ENCODE results near the gene MAN1C1. TPM values are rescaled to one million over a fixed set of nuclear protein-coding genes. Genes with fewer than 3 reads are reported as not detected.

Gene MAN1C1
- total RNA-seq, 2 experiments from 2014 or later: 16.8 to 17.9 TPM

GRCh38 chr1:25666460-25666859 is 49.9 kb downstream of the MAN1C1 start:
- ChIA-PET CTCF (interaction anchor here (1.6 to 1.7 kb wide), 2 partner anchors 48 to 58 kb away, joined by 4 to 7 read pairs; no protein-coding TSS in a partner anchor), POLR2A (interaction anchor here (0.8 to 1.0 kb wide), 2 partner anchors 10 to 24 kb away, joined by 3 to 4 read pairs; no protein-coding TSS in a partner anchor)
- H3K4me1 Mint-ChIP-seq (ENCODE audit: low read depth): peaks cover 25% of the 10 kb centered on the region
- DNase-seq (no peak), ATAC-seq (no peak)
- no peak overlapping the region for H3K4me3 Mint-ChIP-seq
- H3K36me3 Mint-ChIP-seq (ENCODE audit: low read depth): peaks cover 16% of the 10 kb centered on the region
- H3K27me3 Mint-ChIP-seq (ENCODE audit: low read depth): peaks cover 9% of the 10 kb centered on the region
- H3K27ac Mint-ChIP-seq: no peak overlapping the region
- no peaks in the 10 kb centered on the region for H3K9me3 Mint-ChIP-seq (ENCODE audit: insufficient read depth)

GRCh38 chr1:25668931-25669573 is 52.5 kb downstream of the MAN1C1 start:
- Mint-ChIP-seq H3K9me3 (ENCODE audit: insufficient read depth) (no peaks in the 10 kb centered on the region), H3K36me3 (ENCODE audit: low read depth) (peaks cover 28% of the 10 kb centered on the region), H3K4me1 (ENCODE audit: low read depth) (peaks cover 38% of the 10 kb centered on the region), H3K4me3 (no peak overlapping the region), H3K27me3 (ENCODE audit: low read depth) (peaks cover 27% of the 10 kb centered on the region), H3K27ac (no peak overlapping the region)
- no peak for DNase-seq
- CTCF ChIA-PET: interaction anchor here (0.7 kb wide), 1 partner anchor 50 kb away, joined by 3 read pairs; no protein-coding TSS in a partner anchor
- no peak for ATAC-seq
- POLR2A ChIA-PET: interaction anchor here (0.7 to 1.4 kb wide), 3 partner anchors 14 to 24 kb away, joined by 3 to 4 read pairs (median 3); no protein-coding TSS in a partner anchor

DNA sequence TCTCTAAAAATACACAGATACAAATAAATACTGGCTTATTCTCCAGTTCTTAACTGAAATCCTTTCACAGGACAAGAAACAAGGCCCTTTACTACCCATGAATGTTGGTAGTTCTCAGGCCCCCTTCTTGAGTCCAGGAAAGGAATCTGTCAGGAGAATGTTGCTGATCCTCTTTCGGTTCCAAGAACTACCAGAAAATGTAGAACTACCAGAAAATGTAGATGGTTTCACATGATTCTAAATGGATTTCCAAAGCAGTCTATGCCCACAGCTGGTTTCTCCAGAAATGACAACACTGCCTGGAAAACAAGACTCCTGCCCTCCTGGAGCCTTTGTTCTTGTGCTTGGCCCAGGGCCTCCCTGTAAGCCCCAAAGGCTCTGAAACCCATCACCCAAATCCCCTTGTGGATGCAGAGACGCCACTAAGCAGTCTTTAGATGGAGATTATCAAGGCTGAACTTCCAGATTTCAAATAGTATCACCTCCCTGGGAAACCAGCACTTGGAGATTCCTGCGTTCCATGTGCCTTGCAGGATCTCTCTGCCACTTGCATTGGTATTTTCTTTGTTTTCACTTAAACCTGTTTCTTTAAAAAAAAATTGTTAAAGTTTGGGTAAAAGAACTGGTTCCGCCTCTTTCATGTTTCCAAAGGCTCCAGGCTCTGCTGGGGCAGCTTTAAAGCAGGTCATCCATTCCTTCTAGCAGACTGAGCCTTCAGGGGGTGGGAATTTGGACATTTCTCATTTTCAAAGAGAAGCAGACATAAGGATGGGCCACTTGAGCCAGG is 53.4 kb downstream of the MAN1C1 start:
- Mint-ChIP-seq H3K27ac (no peak overlapping the region), H3K27me3 (ENCODE audit: low read depth) (peaks cover 35% of the 10 kb centered on the region), H3K4me3 (no peak overlapping the region), H3K9me3 (ENCODE audit: insufficient read depth) (no peaks in the 10 kb centered on the region), H3K4me1 (ENCODE audit: low read depth) (peaks cover 47% of the 10 kb centered on the region), H3K36me3 (ENCODE audit: low read depth) (peaks cover 38% of the 10 kb centered on the region)
- ATAC-seq: no peak
- CTCF ChIA-PET: interaction anchor here (0.7 kb wide), 1 partner anchor 51 kb away, joined by 3 read pairs; no protein-coding TSS in a partner anchor
- DNase-seq: no peak
- POLR2A ChIA-PET: interaction anchor here (0.6 to 1.2 kb wide), 3 partner anchors 19 to 25 kb away, joined by 3 to 7 read pairs (median 4); no protein-coding TSS in a partner anchor

GRCh38 chr1:25671929-25672328 is 55.3 kb downstream of the MAN1C1 start:
- Mint-ChIP-seq H3K4me3 (no peak overlapping the region), H3K36me3 (ENCODE audit: low read depth) (peaks cover 39% of the 10 kb centered on the region), H3K27ac (no peak overlapping the region), H3K27me3 (ENCODE audit: low read depth) (peaks cover 36% of the 10 kb centered on the region), H3K9me3 (ENCODE audit: insufficient read depth) (no peaks in the 10 kb centered on the region), H3K4me1 (ENCODE audit: low read depth) (peaks cover 59% of the 10 kb centered on the region)
- DNase-seq: no peak
- no peak for ATAC-seq
- POLR2A ChIA-PET: interaction anchor here (1.4 kb wide), 1 partner anchor 56 kb away, joined by 4 read pairs; no protein-coding TSS in a partner anchor
- CTCF ChIA-PET: no interaction called here

DNA sequence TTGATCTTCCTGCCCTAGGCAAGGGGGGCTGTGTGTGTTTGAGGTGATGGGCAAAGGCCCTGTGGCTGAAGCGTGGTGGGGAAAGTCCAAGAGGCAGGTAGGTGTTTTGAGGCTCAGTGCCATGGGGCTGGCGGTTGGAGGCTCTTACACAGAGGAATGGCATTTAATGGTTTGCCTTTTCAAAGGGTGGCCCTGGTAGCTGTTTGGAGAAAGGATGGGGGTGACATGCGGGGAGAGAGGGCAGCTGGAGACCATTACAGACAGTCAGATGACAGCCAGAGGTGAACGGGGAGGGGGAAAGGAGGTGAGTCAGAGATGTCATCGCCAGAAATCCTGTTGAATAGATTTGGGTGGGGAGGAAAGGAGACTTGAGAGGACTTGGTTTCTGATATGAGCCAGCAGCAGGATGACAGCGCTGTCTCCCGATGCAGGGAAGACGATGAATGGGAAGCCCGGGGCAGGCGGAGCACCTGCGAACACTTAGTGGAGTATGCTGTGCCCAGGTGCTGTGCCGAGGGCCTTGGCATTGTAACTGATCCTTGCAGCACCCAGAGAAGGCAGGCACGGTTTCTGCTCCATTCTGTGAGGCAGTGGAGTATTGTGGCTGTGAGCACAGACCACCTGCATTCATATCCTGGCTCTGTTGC is 56.3 kb downstream of the MAN1C1 start:
- no peak overlapping the region for H3K4me3 Mint-ChIP-seq
- POLR2A ChIA-PET: interaction anchor here (1.4 kb wide), 1 partner anchor 57 kb away, joined by 4 read pairs; no protein-coding TSS in a partner anchor
- ATAC-seq: no peak
- peaks cover 64% of the 10 kb centered on the region for H3K4me1 Mint-ChIP-seq (ENCODE audit: low read depth)
- H3K36me3 Mint-ChIP-seq (ENCODE audit: low read depth): peaks cover 44% of the 10 kb centered on the region
- CTCF ChIA-PET: no interaction called here
- H3K27me3 Mint-ChIP-seq (ENCODE audit: low read depth): peaks cover 45% of the 10 kb centered on the region
- no peak overlapping the region for H3K27ac Mint-ChIP-seq
- DNase-seq: no peak
- H3K9me3 Mint-ChIP-seq (ENCODE audit: insufficient read depth): no peaks in the 10 kb centered on the region

- Mint-ChIP-seq H3K4me3 (no peak overlapping the region), H3K9me3 (ENCODE audit: insufficient read depth) (no peaks in the 10 kb centered on the region), H3K27ac (no peak overlapping the region), H3K27me3 (ENCODE audit: low read depth) (peaks cover 42% of the 10 kb centered on the region), H3K4me1 (ENCODE audit: low read depth) (peaks cover 66% of the 10 kb centered on the region), H3K36me3 (ENCODE audit: low read depth) (peaks cover 48% of the 10 kb centered on the region)
- ChIA-PET POLR2A (no interaction called here), CTCF (no interaction called here)
- ATAC-seq: no peak
- no peak for DNase-seq
These were observed 56.9 kb downstream of the MAN1C1 start for GRCh38 chr1:25673456-25673855.

- peaks cover 66% of the 10 kb centered on the region for H3K4me1 Mint-ChIP-seq (ENCODE audit: low read depth)
- no peak for DNase-seq
- ATAC-seq: no peak
- H3K4me3 Mint-ChIP-seq: no peak overlapping the region
- no peak overlapping the region for H3K27ac Mint-ChIP-seq
- H3K27me3 Mint-ChIP-seq (ENCODE audit: low read depth): peaks cover 48% of the 10 kb centered on the region
- H3K9me3 Mint-ChIP-seq (ENCODE audit: insufficient read depth): no peaks in the 10 kb centered on the region
- peaks cover 54% of the 10 kb centered on the region for H3K36me3 Mint-ChIP-seq (ENCODE audit: low read depth)
- ChIA-PET POLR2A (no interaction called here), CTCF (interaction anchor here (1.2 kb wide), 1 partner anchor 57 kb away, joined by 3 read pairs; no protein-coding TSS in a partner anchor)
These were observed 57.6 kb downstream of the MAN1C1 start for GRCh38 chr1:25673962-25674806.

GRCh38 chr1:25674807-25675084 is 58.2 kb downstream of the MAN1C1 start:
- POLR2A ChIA-PET: no interaction called here
- Mint-ChIP-seq H3K27ac (no peak overlapping the region), H3K36me3 (ENCODE audit: low read depth) (peaks cover 54% of the 10 kb centered on the region), H3K4me1 (ENCODE audit: low read depth) (peaks cover 64% of the 10 kb centered on the region), H3K27me3 (ENCODE audit: low read depth) (peaks cover 48% of the 10 kb centered on the region), H3K4me3 (no peak overlapping the region), H3K9me3 (ENCODE audit: insufficient read depth) (no peaks in the 10 kb centered on the region)
- CTCF ChIA-PET: interaction anchor here (1.2 to 2.5 kb wide), 2 partner anchors 56 to 58 kb away, joined by 3 to 16 read pairs; no protein-coding TSS in a partner anchor
- DNase-seq (no peak), ATAC-seq (no peak)

DNA sequence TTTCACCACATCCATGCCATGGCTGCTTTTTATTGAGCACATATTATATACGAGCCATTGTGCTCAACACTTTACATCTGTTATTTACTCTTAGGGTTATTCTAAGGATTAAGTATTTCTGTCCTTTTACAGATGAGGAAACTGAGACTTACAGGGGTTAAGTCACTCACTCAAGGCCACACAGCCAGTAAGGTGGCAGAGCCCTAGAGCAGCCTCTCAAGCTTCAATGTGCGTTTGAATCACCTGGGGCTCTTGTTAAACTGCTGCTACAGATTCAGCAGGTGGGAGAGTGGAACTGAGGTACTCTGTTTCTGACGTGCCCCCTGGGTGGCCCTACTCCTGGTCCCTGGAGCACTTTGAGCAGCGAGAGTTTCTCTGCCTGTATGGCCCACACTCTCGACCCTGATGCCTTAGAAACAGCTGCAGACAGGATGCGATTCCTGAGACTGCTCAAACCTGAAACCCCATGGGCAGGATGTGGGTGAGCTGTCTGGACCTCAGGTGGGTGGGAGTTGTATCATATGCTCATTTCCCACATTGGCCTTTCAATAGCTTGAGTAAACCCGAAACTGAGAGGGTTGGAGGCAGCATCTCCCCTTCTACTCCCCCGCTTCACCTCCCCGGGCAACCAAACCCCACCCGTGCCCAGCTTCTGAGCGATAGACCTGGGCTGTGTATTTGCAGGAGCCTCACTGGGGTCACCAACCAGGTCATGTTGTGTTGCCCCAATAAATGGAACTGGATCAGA is 59.3 kb downstream of the MAN1C1 start:
- ATAC-seq (peak; percentile 91), DNase-seq (peak; percentile 94)
- Mint-ChIP-seq H3K36me3 (ENCODE audit: low read depth) (peaks cover 56% of the 10 kb centered on the region), H3K4me3 (peak overlapping the region; percentile 65), H3K4me1 (ENCODE audit: low read depth) (peaks cover 64% of the 10 kb centered on the region), H3K27ac (peak overlapping the region; percentile 55), H3K27me3 (ENCODE audit: low read depth) (peaks cover 54% of the 10 kb centered on the region), H3K9me3 (ENCODE audit: insufficient read depth) (no peaks in the 10 kb centered on the region)
- POLR2A ChIA-PET: interaction anchor here (0.6 to 1.7 kb wide), 9 partner anchors 10 to 443 kb away, joined by 3 to 8 read pairs (median 4); partner anchors contain the start of gene SYF2
- CTCF ChIA-PET: interaction anchor here (0.6 to 2.5 kb wide), 19 partner anchors 8 to 122 kb away, joined by 3 to 16 read pairs (median 4); partner anchors contain the start of gene MAN1C1

DNA sequence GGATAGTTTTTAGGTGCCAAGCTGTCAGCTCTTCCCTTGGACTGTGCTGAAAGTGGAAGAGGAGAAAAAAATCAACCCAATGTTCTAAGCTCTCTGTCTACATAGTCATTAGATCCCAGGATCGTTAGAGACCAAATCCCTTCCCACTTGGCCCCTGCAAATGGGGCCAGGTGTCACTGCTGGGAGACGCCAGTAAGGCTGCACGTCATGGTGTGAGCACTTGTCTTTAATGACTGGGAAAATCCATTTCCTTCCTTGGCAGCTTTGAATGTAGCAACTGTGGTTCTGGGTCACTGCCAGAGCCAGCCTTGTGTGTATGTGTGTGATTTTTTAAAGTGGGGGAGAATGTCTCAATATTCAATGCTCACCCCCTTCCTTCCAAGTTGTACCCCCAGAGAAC is 59.9 kb downstream of the MAN1C1 start:
- peaks cover 48% of the 10 kb centered on the region for H3K27me3 Mint-ChIP-seq (ENCODE audit: low read depth)

More for the DNA sequence above, 59.9 kb downstream of the MAN1C1 start:
- Mint-ChIP-seq H3K27ac (peak overlapping the region; percentile 55), H3K4me3 (peak overlapping the region; percentile 65), H3K9me3 (ENCODE audit: insufficient read depth) (no peaks in the 10 kb centered on the region), H3K36me3 (ENCODE audit: low read depth) (peaks cover 51% of the 10 kb centered on the region), H3K4me1 (ENCODE audit: low read depth) (peaks cover 64% of the 10 kb centered on the region)
- ChIA-PET POLR2A (interaction anchor here (0.6 to 1.7 kb wide), 9 partner anchors 9 to 444 kb away, joined by 3 to 8 read pairs (median 4); partner anchors contain the start of gene SYF2), CTCF (interaction anchor here (0.6 to 2.5 kb wide), 20 partner anchors 8 to 159 kb away, joined by 3 to 16 read pairs (median 4); partner anchors contain the start of gene MAN1C1)
- ATAC-seq (peak; percentile 7), DNase-seq (no peak)
